Inflammatory macrophage (primary cell): ENCODE results near the gene CHRND.

ENCODE experiments used
- DNase-seq, 2 donors: peaks; one replicate each; pipeline ENCODE4 v3.0.0-alpha.2; 2020 to 2022
- total RNA-seq, 18 experiments: gene quantifications; one replicate each; lab custom pipeline; 2026; ENCODE audit warnings: mixed read lengths in 6 of 18, inconsistent platforms in 2 of 18; lab: John Stamatoyannopoulos, UW

The CHRND gene
- total RNA-seq, result 0 to 0.26 (median 0) reads per million in 18 experiments

DNA sequence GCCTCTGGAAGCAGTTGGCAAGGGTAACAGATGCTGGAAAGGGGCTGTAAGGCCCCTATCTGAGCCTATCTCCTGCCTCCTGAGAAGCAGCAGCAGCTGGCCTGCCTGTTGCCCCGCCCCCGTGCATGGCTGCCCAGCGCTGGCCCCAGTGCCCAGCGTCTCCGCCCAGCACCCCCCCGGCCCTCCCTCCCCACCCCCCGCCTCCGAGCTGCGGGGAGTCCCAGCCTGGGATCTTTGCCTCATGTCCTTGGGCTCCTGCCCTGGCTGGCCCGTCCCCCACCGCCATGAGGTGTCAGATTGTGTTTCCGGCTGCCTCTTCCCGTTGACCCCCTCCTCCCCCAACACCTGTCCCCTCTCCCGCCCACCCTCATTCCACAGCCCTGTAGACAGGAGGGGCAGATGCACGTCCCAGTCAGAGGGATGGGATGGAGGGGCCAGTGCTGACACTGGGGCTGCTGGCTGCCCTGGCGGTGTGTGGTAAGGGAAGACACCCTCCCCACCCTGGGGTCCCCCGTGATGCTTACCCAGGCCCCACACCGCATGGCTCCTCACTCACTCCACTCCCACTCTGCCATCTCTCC lies at the start of gene CHRND:
Gene CHRND, plus strand, starts transcription at position 370 of the 581 bp plus-strand sequence. Its CDS starts 56 bp downstream, at position 426.
- DNase-seq, result no peak

DNA sequence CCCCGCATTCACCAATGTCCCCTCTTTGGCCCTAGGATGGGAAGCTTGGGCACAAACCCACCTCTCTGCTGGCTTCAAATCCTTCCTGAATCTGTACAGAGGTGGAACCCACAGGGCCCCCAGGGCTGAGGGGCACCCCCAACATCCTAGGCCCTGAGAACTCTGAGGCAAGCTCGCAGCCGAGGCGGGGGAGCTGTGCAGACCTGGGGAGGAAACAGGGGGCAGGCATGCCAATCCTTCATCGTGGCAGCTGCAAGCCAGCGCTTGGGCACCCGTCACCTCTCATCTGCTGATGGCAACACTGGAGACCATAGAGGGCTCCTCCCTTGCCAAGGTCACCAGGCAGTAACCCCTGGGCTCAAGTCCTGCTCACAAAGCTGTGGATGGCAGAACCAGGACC lies 49.2 kb upstream of the CHRND start:
- DNase-seq, result no peak

DNA sequence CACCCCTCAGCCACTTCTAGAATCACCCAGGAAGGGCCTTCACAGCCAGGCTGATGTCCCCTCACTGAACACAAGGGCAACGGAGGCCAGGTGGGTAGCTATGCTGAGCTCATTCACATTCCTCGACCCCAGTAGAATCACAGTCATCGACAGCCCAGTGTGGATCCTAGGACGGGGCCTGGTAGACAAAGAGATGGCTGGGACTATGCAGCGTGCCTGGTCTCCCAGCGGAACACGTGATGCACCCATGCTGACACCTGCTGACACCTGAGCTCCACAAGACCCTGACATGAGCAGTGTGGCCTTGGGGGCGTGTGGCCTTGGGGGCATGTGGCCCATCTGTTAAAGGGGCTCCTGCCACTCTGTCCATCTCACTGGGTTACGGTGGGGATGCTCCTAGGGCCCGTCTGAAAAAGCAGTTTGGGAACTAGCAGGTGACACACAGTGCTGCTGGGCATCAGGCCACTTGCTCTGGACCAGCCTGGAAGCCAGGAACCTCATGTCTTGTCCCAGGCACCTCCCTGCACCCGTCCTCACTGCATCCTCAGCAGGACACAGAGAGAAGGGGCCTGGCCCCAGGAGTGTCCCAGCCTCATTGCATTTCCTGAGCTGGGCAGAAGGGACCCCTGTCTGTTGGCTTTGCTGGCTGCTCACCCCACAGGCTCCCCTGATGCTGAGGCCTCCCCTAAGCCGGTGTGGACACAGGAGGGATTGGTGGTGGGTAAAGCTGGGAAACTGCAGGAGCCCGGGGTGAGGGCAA lies 48.0 kb upstream of the CHRND start:
- no peak for DNase-seq

DNA sequence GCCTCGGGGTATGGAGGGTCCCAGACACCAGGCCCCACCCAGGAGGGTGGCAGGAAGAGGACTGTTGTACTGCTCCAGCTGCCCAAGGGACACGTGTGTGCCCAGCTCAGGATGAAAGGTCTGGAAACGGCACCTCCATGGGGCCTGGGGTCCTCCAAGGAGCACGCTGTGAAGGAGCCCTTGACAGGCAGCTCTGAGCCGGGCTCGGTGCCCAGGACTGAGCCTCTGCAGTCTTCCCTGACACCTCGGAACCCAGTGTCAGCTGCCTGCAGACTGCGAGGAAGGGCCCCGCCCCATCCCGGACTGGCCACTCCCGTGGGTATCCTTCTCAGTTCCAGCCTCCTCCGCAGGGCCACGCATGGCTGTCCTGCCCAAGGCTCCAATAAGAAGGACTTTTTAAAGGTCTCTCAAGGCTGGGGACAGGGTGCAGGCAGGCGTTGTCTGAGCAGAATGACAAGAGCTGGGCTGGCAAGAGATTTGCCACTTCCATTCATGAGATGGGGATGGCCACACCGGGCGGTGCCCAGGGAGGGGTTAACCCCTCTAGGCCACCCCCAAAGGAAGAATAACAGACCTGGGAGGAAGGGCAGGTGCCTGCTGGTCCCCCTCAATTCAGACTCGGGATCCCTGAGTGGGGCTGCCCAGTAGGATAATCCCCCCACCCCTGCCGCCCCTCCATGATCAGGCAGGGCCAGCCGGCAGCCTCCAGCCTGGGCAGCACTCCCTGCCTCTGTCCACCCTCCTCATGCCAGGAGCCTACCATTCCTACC lies 47.2 kb upstream of the CHRND start:
- DNase-seq, result no peak

DNA sequence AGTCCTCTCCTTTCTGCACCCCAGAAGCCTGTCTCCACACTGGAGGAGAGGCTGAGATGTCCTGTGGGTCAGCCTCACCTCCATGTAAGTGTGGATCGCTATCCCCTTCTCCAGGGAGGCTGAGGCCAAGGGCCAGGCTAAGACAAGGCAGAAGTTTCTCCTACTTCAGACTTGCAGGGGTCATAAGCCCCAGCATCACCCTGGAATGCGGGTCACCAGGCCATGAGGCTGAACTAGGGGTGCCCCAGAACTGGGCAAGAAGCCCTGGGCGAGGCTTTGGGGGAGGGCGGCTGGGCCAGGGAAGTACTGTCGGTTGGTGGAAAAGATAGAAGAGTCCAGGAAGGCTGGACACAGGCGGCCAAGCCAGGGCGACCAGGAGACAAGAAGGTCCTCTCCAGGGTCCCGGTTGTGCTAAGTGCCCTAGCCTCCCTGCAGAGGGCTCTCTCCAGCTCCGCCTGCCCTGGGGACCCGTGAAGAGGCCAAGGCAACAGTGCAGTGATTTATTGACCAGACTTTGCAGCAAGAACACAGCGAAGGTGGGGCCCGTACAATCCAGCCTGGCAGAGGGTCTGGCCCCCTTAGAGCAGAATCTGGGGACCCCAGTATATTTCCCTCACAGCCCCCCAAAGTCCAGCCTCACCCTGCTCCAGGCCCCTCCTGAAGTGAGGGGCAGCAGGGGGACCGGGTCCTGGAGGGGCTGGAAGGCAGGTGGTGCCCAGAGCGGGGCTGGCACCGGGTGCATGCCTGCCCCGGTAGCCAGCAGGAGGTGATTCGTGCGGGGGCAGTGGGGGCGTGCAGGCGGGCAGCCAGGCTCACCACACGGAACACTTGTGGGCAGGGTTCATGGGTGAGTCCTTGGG lies 46.4 kb upstream of the CHRND start:
- DNase-seq, result no peak

DNA sequence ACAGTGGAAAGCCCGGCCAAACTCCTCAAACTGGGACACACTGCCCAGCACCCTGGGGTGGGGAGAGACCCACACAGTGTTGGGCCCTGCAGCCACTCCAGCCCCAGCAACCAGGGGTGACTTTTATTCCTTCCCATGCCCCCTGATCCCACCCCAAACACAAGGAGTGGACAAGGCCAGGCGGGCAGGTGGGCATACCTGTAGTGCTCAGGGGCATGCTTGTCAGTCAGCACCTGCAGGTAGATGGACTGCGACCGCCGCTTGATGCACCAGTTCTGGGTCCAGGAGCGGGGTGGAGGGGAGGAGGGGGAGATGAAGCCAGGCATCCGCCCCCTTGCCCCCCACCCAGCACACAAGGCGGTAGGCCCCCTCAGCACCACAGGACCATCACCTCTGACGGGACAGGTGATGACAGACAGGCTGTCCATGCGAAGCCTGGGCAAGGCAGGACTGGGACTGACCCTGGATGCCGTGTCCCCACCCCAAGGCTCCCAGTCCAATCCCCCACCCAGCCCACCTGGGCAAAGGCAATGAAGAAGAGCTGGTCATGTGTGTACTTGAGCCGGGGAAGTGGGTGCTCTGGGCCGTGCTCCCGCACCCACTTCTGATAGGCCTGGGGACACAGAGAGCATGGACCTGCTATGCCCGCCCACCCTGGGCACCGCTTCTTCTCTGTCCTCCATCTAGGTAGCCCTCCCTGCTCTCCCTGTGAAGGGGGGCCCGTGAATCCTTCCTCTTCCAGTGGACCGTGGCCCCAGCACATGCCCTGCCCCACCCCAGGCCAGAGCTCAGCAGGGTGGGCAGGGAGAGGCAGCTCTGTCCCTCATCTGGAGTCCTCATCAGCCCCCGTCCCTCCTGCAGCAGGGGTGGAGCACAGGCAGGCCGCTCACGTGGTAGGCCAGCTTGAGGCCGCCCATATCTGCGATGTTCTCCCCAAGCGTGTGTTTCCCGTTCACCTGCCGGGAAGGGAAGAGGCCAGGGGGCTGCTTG lies 45.5 kb upstream of the CHRND start:
- no peak for DNase-seq

DNA sequence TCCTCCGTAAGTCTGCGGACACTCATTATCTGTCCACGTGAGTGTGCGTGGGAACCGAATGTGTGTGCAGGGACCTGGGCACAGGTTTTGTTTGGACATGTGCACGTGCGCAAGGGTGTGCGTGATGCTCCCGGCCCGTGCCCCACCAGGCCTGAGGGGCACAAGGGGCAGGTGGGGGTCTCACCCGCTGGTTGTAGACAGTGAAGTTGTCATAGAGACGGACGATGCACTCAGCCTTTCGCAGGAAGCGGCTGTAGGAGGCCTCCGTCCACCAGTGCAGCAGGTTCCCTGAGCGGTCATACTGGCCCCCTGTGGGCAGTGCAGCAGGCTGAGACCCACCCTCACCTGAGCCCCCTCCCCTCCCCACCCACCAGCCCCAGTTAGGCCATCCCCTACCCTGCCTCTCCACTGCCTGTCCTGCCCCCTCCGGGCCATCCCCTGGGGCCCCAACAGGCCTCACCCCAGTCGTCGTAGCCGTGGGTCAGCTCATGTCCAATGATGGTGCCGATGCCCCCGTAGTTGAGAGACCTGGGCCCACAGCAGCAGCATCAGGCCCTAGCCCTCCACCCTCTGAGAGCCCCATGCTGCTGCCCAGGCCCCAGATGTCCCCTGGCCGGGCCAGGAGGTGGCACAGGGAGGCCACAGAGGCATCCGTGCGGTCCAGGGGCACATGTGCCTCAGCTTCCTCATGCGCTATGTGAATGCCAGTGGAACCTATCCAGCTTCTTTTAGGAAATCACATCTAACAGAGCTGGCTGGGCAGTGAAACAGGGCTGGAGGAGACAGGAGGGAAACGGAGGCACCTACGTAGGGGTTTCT lies 44.4 kb upstream of the CHRND start:
- DNase-seq, result no peak

DNA sequence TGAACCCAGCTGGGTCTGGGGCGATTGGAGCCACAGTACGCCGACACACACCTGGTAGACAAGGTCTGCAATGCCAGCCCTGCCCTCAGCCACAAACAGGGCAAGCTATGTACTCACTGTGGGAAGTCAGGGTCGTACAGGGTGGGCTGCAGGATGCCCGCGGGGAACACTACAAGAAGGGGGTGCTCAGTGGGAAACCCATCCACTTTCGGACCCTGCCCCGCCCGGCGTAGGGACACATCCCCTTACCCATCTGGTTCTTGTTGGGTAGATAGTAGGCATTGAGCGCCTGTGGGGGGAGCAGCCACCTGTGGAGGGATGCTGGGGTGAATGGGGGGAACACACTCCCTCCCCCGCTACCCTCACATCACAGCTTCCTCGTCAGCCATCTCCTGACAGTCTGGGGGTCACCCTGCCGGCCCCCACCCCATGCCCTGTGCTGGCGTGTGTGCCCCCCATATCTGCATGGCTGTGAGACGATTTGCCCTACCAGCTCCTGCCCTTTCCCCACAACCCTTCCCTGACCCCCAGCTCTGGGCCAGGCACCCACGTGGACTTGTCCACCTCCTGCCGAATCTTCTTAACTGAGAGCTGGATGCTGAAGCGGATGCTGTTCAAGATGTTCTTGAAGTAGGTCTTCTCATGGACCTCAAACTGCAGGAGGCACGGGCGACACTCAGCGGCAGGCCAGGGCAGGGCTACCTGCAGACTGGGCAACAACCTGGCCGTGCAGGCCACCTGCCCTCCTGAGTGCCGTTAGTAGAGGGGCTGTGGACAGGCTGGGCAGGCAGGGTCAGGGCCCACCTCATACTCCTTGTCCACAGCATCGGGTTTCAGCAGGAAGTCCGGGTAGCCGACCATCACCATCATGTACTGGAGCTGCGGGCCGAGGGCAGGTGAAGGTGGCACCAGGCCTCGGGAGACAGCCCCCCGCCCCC lies 43.4 kb upstream of the CHRND start:
- DNase-seq, result no peak

DNA sequence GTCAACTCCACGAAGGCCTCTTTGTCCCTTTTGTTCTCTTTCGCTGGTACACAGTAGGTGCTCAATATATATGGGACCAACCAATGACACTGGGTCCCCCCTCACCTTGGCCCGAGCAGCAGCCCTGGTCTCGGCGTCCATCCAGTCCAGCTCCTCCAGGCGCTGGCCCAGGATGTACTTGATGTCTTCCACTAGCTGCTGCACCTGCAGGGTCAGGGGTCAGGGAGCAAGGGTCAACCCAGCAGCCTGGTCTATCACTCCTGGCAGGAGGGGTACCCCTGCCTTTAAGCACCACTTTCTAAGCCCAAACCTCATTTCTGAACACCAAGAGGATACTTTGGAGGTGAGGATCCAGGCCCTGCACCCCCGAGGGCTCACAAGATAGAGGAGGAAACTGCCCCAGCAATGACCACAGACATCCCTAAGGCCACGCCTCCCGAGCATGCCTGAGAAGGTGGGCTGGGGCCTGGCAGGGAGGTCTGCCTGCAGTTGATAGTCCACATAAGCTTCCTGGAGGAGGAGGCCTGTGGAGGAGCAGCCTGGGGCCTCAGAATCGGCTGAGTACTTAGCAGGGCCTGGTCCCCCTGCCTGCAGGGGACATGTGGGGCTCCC lies 42.5 kb upstream of the CHRND start:
- DNase-seq, result no peak

DNA sequence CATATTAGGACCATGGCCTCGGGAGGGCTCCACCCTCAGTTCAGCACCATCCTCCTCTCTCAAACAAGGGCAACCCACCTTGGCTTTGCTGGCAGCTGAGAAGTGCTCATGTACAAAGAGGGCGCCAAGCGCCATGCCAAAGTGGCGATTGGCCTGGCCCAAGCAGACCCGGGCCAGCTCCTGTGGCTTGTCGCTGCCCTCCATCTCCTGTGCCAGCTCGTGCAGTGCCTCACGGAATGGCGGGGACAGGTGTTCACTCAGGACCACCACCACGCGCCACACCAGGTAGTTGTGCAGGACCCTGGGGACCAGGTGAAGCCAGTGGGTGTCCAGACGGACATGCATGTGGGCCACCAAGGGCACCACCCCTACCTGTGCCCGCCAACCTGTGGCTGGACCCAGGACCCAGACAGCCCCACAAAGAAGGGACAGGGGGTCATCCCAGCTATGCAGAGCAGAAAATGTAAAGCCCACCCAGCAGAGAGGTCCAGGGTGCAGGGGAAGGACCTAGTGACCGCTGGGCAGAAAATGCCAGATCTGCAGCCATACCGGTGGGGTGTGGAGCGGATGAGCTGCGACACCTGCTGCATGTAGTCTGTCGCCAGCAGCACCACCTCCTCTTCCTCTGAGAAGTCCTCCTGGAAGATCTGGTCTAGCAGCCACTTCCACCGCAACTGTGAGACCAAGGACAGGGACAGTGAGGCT lies 41.9 kb upstream of the CHRND start:
- no peak for DNase-seq

DNA sequence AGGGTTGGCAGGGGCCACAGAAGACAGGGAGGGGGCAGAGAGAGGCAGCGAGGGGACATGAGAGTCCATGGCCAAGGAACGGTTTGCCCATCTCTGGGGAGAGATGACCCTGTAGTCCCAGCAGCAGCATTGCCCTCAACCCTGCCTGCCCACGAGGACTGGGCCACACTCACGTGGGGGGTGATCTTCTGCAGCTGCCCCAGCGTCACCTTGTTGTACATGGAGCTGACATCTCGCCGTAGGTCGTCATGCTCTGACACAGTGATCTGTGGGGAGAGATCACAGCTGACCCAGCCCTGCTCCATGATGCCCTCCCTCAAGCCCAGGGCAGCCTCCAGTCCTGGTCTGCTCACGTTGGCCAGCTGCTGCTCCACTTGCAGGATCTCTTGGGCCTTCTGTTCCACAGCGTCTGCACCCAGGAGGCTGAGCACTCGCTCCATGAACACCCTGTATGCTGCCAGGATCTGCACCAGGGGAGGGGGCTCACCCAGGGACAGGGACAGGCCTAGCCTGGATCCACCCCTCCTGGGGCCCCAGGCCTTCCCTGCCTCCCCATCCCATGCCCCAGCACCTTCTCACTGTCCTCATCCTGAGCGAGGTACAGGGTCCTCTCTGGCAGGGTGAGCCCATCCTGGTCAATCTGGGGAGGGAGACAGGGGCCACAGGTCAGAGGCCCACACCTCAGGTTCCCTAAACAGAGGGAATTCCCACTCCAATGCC lies 41.2 kb upstream of the CHRND start:
- DNase-seq, result no peak

DNA sequence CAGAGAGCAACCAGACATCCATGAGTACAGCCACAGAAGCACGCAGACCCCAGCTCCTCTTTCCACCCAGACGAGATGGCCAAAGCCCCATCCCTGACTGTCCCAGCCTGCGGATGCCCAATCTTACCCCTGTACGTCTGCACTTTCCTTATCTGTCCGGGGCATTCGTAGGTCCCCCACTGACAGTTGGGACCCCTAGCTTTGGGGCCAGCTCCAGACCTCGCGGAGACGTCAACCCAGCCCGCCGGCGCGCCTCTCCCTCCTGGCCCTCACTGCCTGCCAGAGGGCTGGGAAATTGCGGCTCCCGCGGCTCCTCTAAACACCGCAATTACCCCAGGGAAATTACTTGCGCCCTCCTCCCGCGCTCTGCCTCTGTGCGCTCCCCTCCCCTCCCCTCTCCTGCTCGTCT lies 40.6 kb upstream of the CHRND start:
- DNase-seq, result no peak

DNA sequence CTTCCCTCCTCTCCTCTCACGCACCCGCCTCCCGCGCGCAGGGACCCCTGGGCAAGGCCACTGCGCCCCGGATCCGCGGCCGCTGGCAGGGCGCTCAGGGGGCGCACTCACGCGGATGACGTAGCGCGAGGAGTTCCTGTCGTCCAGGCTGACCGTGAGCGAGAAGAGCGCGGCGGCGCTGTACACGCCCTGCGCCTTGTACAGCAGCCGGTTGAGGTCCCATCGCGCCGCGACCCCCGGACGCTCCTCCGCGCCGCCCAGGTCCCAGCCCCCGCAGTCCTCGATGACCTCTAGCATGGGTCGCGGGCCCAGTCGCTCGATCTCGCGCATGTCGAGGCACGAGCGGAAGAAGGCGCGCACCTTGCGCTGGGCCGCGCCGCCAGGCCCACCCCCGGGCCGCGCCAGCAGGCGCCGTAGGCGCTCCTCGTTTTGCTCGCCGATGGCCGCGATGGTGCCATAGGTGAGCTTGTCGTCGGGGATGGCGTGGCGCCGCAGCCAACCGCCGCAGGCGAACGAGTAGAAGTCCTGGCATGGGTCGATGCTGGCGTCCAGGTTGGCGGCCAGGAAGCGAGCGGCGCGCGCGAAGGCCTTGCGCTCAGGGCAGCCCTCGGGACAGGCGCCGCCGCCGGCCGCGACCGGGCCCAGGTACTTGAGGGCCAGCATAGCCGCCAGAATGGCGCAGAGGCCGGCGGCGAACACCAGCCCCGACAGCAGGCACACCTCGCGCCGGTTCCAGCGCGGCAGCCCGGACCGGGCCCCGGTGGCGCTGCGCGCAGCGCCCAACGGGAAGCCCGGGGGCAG lies 40.0 kb upstream of the CHRND start:
- no peak for DNase-seq

DNA sequence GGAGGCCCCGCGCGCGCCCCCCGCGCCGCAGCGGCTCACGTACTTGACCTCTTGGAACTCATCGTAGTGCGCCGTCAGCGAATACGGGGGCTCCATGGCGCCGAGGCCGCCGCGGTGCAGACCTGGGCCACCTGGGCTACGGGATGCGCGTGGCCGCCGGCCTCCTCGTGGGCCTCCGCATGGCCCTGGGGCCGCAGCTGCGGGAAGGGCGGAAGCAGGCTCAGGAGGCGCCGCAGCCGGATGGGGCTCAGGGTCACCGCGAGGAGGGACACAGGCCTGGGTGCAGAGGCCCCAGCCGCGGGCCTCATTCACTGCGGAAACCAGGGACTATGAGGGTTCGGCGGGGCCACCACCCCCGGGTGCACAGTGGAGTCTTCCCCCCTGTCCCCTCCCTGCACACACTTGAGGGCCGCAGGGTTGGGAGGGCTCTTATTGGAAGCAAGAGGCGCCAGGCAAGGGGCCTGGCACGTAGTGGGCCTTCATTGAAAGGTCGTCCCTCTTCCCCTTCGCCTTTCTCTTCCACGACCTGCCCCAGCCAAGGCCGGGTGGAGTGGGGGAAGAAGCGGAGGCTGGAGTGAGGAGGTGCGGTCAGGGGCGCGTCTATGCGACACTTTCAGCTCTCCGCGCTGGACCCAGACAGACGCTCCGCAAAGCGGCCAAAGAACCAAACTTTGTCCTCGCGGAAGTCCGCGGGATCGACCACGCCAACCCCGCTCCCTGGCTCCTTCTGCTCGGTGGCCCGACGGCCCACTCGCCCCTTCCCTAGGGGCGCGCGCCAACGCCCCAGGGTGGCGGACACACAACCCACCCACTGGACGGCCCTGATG lies 39.2 kb upstream of the CHRND start:
- DNase-seq, result no peak

DNA sequence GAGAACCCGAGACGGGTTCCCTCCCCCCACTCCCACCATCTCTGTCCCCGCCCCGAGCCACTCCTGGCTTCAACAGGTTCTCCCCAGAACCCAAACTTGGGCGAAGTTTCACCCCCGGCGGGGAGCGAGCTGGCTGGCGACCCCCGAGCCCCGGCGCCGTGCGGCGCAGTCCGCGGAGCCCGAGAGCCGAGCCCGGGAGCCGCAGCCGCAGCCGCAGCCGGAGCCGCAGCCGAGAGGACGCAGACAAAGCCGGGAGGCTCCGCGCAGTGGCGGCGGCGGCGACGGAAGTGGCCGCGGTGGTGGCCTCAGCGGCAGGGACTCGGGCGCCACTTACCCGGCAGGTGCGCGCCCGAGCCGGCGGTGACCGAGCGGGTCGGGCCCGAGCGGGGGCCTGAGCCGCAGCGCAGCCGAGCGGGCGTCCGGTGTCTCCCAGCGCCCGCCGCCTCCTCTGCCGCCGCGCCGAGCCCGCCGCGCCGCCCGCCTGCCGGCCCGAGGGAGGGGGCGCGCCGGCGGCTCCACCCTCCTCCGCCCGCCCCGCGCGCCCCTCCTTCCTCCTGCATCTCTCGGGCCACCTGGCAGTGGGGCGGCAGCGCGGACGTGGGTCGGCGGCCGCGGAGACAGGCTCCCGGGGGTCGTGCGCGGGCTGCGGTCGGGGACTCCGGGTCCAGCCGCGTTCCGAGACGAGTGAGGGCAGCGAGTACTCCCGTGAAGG lies 38.4 kb upstream of the CHRND start, which contains the start of gene ECEL1:
Gene ECEL1, minus strand, starts transcription at position 450 of the 712 bp plus-strand sequence. CDS start 1,181 bp downstream, outside the sequence.
- DNase-seq, result no peak
